HepG2 (cell line): ENCODE data around the gene TMEM198. TPM values are rescaled to one million over a fixed set of nuclear protein-coding genes. Genes with fewer than 3 reads are reported as not detected.

Source experiments
- ATAC-seq: fragments of 200-7000 bp; cut with Tn5 transposase; 3 replicates; pipeline ENCODE4 v1.9.1; 2020; ENCODE audit warnings: mild to moderate bottlenecking, moderate library complexity
- BruUV-seq: library from RNA; stranded (reverse); fragments of 400-500 nt; replicated peaks from 2 replicates; lab custom pipeline; 2021; lab: Mats Ljungman, UMichigan
- CTCF ChIA-PET: fragments of 300-600 bp; formaldehyde crosslinking; extraction: SDS; loops from one replicate; lab custom pipeline; 2021; ENCODE audit warnings: low total read pairs, inconsistent platforms, low intra/inter-chr PET ratio; lab: Yijun Ruan, JAX
- POLR2A ChIA-PET: fragments of 350-600 bp; sonication (Branson Sonifier 250); formaldehyde crosslinking; loops from one replicate; lab custom pipeline; 2020; ENCODE audit warnings: antibody characterized with exemption, inconsistent platforms; lab: Yijun Ruan, JAX
- DNase-seq: peaks from one replicate; pipeline ENCODE4 v3.0.0-alpha.2; 2015; ENCODE audit warnings: low spot score
- FAIRE-seq: peaks from 3 replicates; lab custom pipeline; 2011; peaks lifted over from hg19 to GRCh38; lab: Jason Lieb, UNC
- H2AFZ ChIP-seq: one replicate; pipeline ENCODE4 v1.6.1; 2011; ENCODE audit warnings: low read length, inconsistent platforms
- H3K27ac ChIP-seq: fragments of 300-600 bp; 3 replicates; pipeline ENCODE4 v1.8.0; 2011; ENCODE audit warnings: mixed run types, mild to moderate bottlenecking, mixed read lengths, low read length, inconsistent platforms; ENCODE audit not compliant: insufficient read depth; ENCODE audit errors: extremely low read length
- H3K27me3 ChIP-seq, 2 experiments: fragments of 200-600 bp in 1 of 2; 2 replicates in 1 of 2; 3 replicates in 1 of 2; pipeline versions ENCODE4 v1.6.0 to v1.8.0; 2011; ENCODE audit warnings: low read length in 2 of 2, mild to moderate bottlenecking in 2 of 2, moderate library complexity in 2 of 2, inconsistent platforms in 1 of 2; ENCODE audit not compliant: insufficient read depth in 2 of 2, control insufficient read depth in 1 of 2
- H3K36me3 ChIP-seq, 2 experiments: fragments of 200-600 bp in 1 of 2; replicated peaks in 1 of 2; 2 replicates in 1 of 2; 3 replicates in 1 of 2; pipeline versions ENCODE4 v1.5.1 to v1.8.0; 2011; ENCODE audit warnings: low read length in 2 of 2, inconsistent platforms in 1 of 2; ENCODE audit not compliant: insufficient read depth in 2 of 2, control insufficient read depth in 1 of 2
- H3K4me1 ChIP-seq: 2 replicates; pipeline ENCODE4 v1.5.1; 2012; ENCODE audit warnings: low read length, inconsistent platforms; ENCODE audit not compliant: insufficient read depth
- H3K4me2 ChIP-seq: 2 replicates; pipeline ENCODE4 v1.6.0; 2011; ENCODE audit warnings: low read depth, low read length, inconsistent platforms
- H3K4me3 ChIP-seq, 3 experiments: fragments of 200-600 bp in 1 of 3; sonication (generic), shearing (Covaris generic) in 1 of 3; replicated peaks in 1 of 3; 2 replicates each; pipeline ENCODE4 v1.5.1; 2011 to 2016; ENCODE audit warnings: low read length in 3 of 3, inconsistent platforms in 2 of 3, low read depth in 2 of 3, mild to moderate bottlenecking in 2 of 3, control low read depth in 1 of 3, mixed read lengths in 1 of 3; ENCODE audit not compliant: insufficient read depth in 1 of 3
- H3K79me2 ChIP-seq: one replicate; pipeline ENCODE4 v1.6.1; 2011; ENCODE audit warnings: low read length, inconsistent platforms; ENCODE audit not compliant: insufficient read depth
- H3K9ac ChIP-seq: 2 replicates; pipeline ENCODE4 v1.6.0; 2011; ENCODE audit warnings: mild to moderate bottlenecking, low read depth, low read length, inconsistent platforms; ENCODE audit not compliant: insufficient read depth
- H3K9me3 ChIP-seq: 2 replicates; pipeline ENCODE4 v1.5.1; 2012; ENCODE audit warnings: mild to moderate bottlenecking, low read length
- H4K20me1 ChIP-seq: 2 replicates; pipeline ENCODE4 v1.6.0; 2011; ENCODE audit warnings: inconsistent platforms, mild to moderate bottlenecking, low read length, moderate library complexity; ENCODE audit not compliant: insufficient read depth
- AGO2 ChIP-seq: fragments of 200-400 bp; formaldehyde crosslinking; optimal IDR thresholded peaks from 2 replicates; pipeline ENCODE3; 2017; ENCODE audit warnings: mild to moderate bottlenecking, low read depth, low read length, moderate library complexity
- FOXO1 ChIP-seq: sonication (generic); formaldehyde crosslinking; IDR thresholded peaks from 2 replicates; pipeline ENCODE4 v1.4.0; 2020; ENCODE audit warnings: missing genetic modification reagents
- GABPB1 ChIP-seq: IDR thresholded peaks from 2 replicates; pipeline ENCODE4 v1.6.1; 2016; ENCODE audit warnings: mild to moderate bottlenecking, missing genetic modification reagents, moderate library complexity, missing compliant biosample characterization
- GLI4 ChIP-seq: sonication (generic); formaldehyde crosslinking; IDR thresholded peaks from 2 replicates; pipeline ENCODE4 v1.5.1; 2020; ENCODE audit warnings: missing genetic modification reagents, mild to moderate bottlenecking, moderate library complexity, borderline replicate concordance
- HMGA1 ChIP-seq: sonication (generic); formaldehyde crosslinking; conservative IDR thresholded peaks from 2 replicates; pipeline ENCODE4 v1.4.0; 2020; ENCODE audit warnings: missing genetic modification reagents
- HNRNPL ChIP-seq: fragments of 200-400 bp; formaldehyde crosslinking; IDR thresholded peaks from 2 replicates; pipeline ENCODE4 v1.6.1; 2017; ENCODE audit warnings: mild to moderate bottlenecking, low read depth, low read length
- NFKB2 ChIP-seq: sonication (generic); formaldehyde crosslinking; IDR thresholded peaks from 2 replicates; pipeline ENCODE4 v1.4.0; 2020; ENCODE audit warnings: missing genetic modification reagents, borderline replicate concordance
- RBFOX2 ChIP-seq: fragments of 200-400 bp; formaldehyde crosslinking; IDR thresholded peaks from 2 replicates; pipeline ENCODE4 v1.6.1; 2017; ENCODE audit warnings: low read depth, mild to moderate bottlenecking, low read length
- ZBTB1 ChIP-seq: sonication (generic); formaldehyde crosslinking; IDR thresholded peaks from 2 replicates; pipeline ENCODE4 v1.4.0; 2020; ENCODE audit warnings: missing genetic modification reagents, borderline replicate concordance
- ZBTB38 ChIP-seq: sonication (generic); formaldehyde crosslinking; IDR thresholded peaks from 2 replicates; pipeline ENCODE4 v1.5.1; 2020; ENCODE audit warnings: mild to moderate bottlenecking, missing genetic modification reagents
- ZFX ChIP-seq: sonication (generic); formaldehyde crosslinking; IDR thresholded peaks from 2 replicates; pipeline ENCODE4 v1.4.0; 2020; ENCODE audit warnings: mild to moderate bottlenecking, low read depth, missing genetic modification reagents, moderate library complexity
- ZNF749 ChIP-seq: sonication (generic); formaldehyde crosslinking; IDR thresholded peaks from 2 replicates; pipeline ENCODE4 v1.8.0; 2022; ENCODE audit warnings: mild to moderate bottlenecking, missing genetic modification reagents, moderate library complexity, borderline replicate concordance
- ZNF891 ChIP-seq: sonication (generic); formaldehyde crosslinking; IDR thresholded peaks from 2 replicates; pipeline ENCODE4 v1.5.0; 2020; ENCODE audit warnings: mild to moderate bottlenecking, missing genetic modification reagents
- WGBS: methylation state at CpG from one replicate; pipeline ENCODE4 v1.1.6; 2017; ENCODE audit warnings: low lambda C conversion rate; 5-methylcytosine and 5-hydroxymethylcytosine counted together
- in situ Hi-C: cut with HindIII; loops from 2 replicates; pipeline ENCODE4 v1.10.0; 2017; ENCODE audit warnings: low pct_unique_long_range_greater_than_20kb; ENCODE audit not compliant: extremely low pct_ligation_motif_present
- intact Hi-C: fragments of 100-400 bp; cut with micrococcal nuclease; formaldehyde crosslinking; loops from one replicate; pipeline ENCODE4 v1.10.0; 2022; ENCODE audit not compliant: unreplicated experiment
- polyA plus RNA-seq, 8 experiments: library from polyadenylated mRNA; depleted of rRNA in 3 of 8; stranded (reverse) in 7 of 8; unstranded in 1 of 8; fragments of >200 nt; fragmentation: Illumina TruSeq in 4 of 8; extraction: Trizol in 4 of 8; gene quantifications; 2 replicates each; pipeline versions ENCODE4 v1.2.1 to v1.2.3, GENCODE V29; 2011 to 2016; ENCODE audit warnings: low read depth in 4 of 8, missing spikeins in 1 of 8, mixed read lengths in 1 of 8; ENCODE audit not compliant: insufficient read depth in 1 of 8
- total RNA-seq, 5 experiments: library from RNA; depleted of rRNA; stranded (reverse); fragments of >200 nt; fragmentation: Illumina TruSeq; extraction: Trizol; gene quantifications; 2 replicates each; pipeline ENCODE4 v1.2.3, GENCODE V29; 2016; ENCODE audit warnings: low read depth in 1 of 5
- TF ChIP-seq, protein P1 (sequence below), 2 experiments: IDR thresholded peaks; 2 replicates each; pipeline ENCODE4 v1.6.1; 2011 to 2012; ENCODE audit warnings: low read length in 2 of 2, borderline replicate concordance in 1 of 2, low read depth in 1 of 2, mild to moderate bottlenecking in 1 of 2, moderate library complexity in 1 of 2
- TF ChIP-seq, protein P2 (sequence below): sonication (generic); formaldehyde crosslinking; IDR thresholded peaks from 2 replicates; pipeline ENCODE4 v1.4.0; 2020; ENCODE audit warnings: mild to moderate bottlenecking, missing genetic modification reagents
- TF ChIP-seq, protein P3 (sequence below): sonication (generic); formaldehyde crosslinking; IDR thresholded peaks from 2 replicates; pipeline ENCODE4 v1.5.0; 2020; ENCODE audit warnings: missing genetic modification reagents, mild to moderate bottlenecking, borderline replicate concordance

The TMEM198 gene
- total and polyA plus RNA-seq, 2 of the 13 experiments (the other 11 are each of a cell fraction or from before 2014, with no cell fraction given) = 17.3 to 23.5 TPM

DNA sequence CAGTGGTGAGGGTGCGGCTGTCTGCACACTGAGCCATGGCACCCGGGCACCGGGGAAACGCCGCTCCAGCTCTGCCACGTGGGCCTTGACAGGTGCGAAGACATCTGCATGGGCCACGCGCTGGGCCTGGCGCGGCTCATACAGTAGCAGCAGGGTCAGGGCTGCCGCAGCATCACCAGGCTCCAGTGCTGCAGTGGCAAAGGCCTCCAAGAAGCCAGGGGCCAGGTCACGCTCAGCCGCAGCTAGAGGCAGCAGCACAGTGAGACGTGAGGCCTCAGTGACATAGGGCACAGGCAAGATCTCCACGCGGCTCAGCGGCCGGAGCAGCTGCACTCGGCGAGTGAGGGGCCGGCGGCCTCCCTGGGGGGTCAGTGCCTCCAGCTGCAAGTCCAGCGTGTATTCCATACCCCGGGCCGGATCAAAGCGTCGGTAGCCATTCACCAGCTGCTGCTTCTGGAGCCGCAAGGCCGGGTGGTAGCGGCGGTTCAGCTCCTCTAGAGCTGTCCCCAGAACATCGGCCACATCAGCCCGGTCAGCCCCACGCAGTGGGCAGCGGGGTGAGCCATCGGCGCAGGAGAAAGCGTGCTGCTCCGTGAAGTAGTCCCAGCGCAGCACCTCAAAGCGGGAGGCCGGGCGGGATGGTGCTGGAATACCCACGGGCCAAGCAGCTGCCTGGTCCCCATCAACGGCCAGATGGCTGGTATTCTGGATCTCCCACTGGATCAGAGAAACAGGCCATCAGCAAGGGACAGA, 3.7 kb upstream of the TMEM198 start:
- Histone ChIP-seq H2AFZ (no peak overlapping the region), H3K4me1 (peaks cover 52% of the 10 kb centered on the region), H3K79me2 (peaks cover 30% of the 10 kb centered on the region), H3K27ac (no peak overlapping the region), H3K9ac (no peak overlapping the region), H3K27me3 (peaks cover 0 to 17% of the 10 kb centered on the region in 2 experiments; a peak in 3 of 5 replicates), H4K20me1 (peaks cover 50% of the 10 kb centered on the region), H3K4me2 (no peak overlapping the region), H3K36me3 (peaks cover 15 to 27% of the 10 kb centered on the region in 2 experiments), H3K9me3 (no peaks in the 10 kb centered on the region), H3K4me3 (no peak overlapping the region)
- FAIRE-seq = no peak
- no TSS peak for BruUV-seq
- intact Hi-C loops (loop anchor here (2.0 to 10.0 kb wide), 2 partner anchors 21 to 245 kb away; no protein-coding TSS in a partner anchor), in situ Hi-C loops (loop anchor here (5.0 kb wide), 1 partner anchor 102 kb away; no protein-coding TSS in a partner anchor)
- ChIA-PET CTCF (interaction anchor here (1.2 to 5.3 kb wide), 4 partner anchors 21 to 150 kb away, joined by 4 to 127 read pairs (median 24); no protein-coding TSS in a partner anchor), POLR2A (interaction anchor here (1.3 to 1.8 kb wide), 3 partner anchors 21 to 103 kb away, joined by 4 to 7 read pairs (median 5); partner anchors contain the start of gene GMPPA)
- no peak for ATAC-seq
- DNase-seq = no peak
- 93% methylated on average over 31 of the region's 46 CpGs for WGBS
- 0 out of 2 replicates have a peak, but pooled peaks have one; percentile 28 for TF ChIP-seq ZFX (CRISPR knock-in tag)
- TF ChIP-seq GABPB1 (CRISPR knock-in tag) = 0 out of 2 replicates have a peak, but pooled peaks have one; percentile 5
- TF ChIP-seq ZBTB38 (CRISPR knock-in tag) = peak; percentile 79
- no peak for TF ChIP-seq HMGA1 (CRISPR knock-in tag)
- TF ChIP-seq, protein P1, sequence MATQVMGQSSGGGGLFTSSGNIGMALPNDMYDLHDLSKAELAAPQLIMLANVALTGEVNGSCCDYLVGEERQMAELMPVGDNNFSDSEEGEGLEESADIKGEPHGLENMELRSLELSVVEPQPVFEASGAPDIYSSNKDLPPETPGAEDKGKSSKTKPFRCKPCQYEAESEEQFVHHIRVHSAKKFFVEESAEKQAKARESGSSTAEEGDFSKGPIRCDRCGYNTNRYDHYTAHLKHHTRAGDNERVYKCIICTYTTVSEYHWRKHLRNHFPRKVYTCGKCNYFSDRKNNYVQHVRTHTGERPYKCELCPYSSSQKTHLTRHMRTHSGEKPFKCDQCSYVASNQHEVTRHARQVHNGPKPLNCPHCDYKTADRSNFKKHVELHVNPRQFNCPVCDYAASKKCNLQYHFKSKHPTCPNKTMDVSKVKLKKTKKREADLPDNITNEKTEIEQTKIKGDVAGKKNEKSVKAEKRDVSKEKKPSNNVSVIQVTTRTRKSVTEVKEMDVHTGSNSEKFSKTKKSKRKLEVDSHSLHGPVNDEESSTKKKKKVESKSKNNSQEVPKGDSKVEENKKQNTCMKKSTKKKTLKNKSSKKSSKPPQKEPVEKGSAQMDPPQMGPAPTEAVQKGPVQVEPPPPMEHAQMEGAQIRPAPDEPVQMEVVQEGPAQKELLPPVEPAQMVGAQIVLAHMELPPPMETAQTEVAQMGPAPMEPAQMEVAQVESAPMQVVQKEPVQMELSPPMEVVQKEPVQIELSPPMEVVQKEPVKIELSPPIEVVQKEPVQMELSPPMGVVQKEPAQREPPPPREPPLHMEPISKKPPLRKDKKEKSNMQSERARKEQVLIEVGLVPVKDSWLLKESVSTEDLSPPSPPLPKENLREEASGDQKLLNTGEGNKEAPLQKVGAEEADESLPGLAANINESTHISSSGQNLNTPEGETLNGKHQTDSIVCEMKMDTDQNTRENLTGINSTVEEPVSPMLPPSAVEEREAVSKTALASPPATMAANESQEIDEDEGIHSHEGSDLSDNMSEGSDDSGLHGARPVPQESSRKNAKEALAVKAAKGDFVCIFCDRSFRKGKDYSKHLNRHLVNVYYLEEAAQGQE (IDR thresholded peaks at IDR 0.05; ENCODE audit: borderline replicate concordance in 1 of 2, low read depth in 1 of 2, low read length in 2 of 2) = no peak
- TF ChIP-seq ZBTB1 (CRISPR knock-in tag) = no peak
- peak; percentile 77 for TF ChIP-seq RBFOX2
- 0 out of 2 replicates have a peak, but pooled peaks have one; percentile 46 for TF ChIP-seq ZNF891 (CRISPR knock-in tag)
- TF ChIP-seq HNRNPL = 0 out of 2 replicates have a peak, but pooled peaks have one; percentile 26
- TF ChIP-seq AGO2 = peak; percentile 89
- TF ChIP-seq, protein P2, sequence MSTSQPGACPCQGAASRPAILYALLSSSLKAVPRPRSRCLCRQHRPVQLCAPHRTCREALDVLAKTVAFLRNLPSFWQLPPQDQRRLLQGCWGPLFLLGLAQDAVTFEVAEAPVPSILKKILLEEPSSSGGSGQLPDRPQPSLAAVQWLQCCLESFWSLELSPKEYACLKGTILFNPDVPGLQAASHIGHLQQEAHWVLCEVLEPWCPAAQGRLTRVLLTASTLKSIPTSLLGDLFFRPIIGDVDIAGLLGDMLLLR = peak; percentile 27; the same call in 1 of the 2 replicates
- peak; percentile 25; the same call in 1 of the 2 replicates for TF ChIP-seq ZNF749
- TF ChIP-seq, protein P3, sequence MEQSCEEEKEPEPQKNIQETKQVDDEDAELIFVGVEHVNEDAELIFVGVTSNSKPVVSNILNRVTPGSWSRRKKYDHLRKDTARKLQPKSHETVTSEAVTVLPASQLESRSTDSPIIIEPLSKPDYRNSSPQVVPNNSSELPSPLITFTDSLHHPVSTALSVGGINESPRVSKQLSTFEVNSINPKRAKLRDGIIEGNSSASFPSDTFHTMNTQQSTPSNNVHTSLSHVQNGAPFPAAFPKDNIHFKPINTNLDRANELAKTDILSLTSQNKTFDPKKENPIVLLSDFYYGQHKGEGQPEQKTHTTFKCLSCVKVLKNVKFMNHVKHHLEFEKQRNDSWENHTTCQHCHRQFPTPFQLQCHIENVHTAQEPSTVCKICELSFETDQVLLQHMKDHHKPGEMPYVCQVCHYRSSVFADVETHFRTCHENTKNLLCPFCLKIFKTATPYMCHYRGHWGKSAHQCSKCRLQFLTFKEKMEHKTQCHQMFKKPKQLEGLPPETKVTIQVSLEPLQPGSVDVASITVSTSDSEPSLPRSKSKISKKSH (CRISPR knock-in tag) = peak; percentile 65; the same call in 1 of the 2 replicates
- TF ChIP-seq FOXO1 = no peak
- 0 out of 2 replicates have a peak, but pooled peaks have one; percentile 5 for TF ChIP-seq NFKB2
- no peak for TF ChIP-seq GLI4 (CRISPR knock-in tag)
